NCI-H524 treated with DMSO at 0.1 percent for 48 hours (cell line): ENCODE measurements around the gene PIAS4.
A peak's percentile ranks its signal among the peaks of the same experiment; 100 is the strongest.
"Not testable (repeated sequence)": the region's sequence is repeated elsewhere in the genome, so short reads cannot be mapped to it uniquely, and the experiment has no call there.

Experiments used
- DNase-seq: peaks from one replicate; lab custom pipeline; 2025; lab: John Stamatoyannopoulos, UW

Gene PIAS4

DNA sequence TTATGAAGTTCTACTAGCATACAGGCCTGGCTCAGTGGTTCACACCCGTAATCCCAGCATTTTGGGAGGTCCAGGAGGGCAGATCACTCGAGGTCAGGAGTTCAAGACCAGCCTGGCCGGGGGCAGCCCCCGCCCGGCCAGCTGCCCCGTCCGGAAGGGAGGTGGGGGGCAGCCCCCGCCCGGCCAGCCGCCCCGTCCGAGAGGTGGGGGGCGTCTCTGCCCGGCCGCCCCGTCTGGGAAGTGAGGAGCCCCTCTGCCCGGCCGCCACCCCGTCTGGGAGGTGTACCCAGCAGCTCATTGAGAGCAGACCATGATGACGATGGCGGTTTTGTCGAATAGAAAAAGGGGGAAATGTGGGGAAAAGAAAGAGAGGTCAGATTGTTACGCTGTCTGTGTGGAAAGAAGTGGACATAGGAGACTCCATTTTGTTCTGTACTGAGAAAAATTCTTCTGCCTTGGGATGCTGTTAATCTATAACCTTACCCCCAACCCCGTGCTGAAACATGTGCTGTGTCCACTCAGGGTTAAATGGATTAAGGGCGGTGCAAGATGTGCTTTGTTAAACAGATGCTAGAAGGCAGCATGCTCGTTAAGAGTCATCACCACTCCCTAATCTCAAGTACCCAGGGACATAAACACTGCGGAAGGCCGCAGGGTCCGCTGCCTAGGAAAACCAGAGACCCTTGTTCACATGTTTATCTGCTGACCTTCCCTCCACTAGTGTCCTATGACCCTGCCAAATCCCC, 8.7 kb upstream of the PIAS4 start:
- DNase-seq: peak; percentile 12

- not testable (repeated sequence) for DNase-seq
Measured at GRCh38 chr19:4000798-4001197, 6.7 kb upstream of the PIAS4 start.

- not testable (repeated sequence) for DNase-seq
Measured at GRCh38 chr19:4005436-4005835, 2.1 kb upstream of the PIAS4 start.

DNA sequence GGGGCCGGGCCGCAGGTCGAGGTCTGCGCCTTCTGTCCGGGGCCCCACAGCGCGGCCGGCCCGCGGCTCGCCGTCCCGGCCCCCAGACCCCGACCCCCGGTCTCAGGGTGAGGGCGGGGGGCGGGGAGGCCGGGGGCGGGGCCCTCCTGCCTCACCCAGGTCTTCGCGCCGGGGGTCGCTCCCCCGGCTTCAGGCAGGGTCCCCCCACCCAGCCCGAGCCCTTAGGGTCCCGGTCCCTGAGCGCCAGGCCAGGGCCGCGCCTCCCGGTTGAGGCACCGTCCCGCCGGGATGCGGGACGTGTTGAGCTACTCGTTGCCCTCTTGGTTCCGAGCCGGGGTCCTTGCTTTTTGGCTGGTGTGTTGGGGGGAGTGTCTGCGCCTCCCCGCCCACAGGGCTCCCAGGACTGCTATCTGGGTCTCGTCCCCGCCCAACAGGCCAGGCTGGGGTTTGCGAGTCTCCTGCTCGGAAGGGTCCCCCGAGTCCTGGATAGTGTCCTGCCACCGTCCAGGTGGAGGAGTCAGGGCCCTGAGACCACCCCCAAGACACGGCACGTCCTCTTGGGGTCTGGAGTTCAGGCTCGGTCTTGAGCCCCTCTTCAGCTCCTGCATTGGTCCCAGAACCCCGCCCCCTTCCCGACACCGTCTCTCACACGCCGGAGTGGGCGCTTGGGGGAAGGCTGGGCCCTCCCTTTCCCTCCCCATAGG, 452 bp downstream of the PIAS4 start:
- no peak for DNase-seq

GRCh38 chr19:4009990-4010807, 2.7 kb downstream of the PIAS4 start:
- peak; percentile 74 for DNase-seq

- no peak for DNase-seq
Measured at GRCh38 chr19:4010808-4011110, 3.2 kb downstream of the PIAS4 start.

DNA sequence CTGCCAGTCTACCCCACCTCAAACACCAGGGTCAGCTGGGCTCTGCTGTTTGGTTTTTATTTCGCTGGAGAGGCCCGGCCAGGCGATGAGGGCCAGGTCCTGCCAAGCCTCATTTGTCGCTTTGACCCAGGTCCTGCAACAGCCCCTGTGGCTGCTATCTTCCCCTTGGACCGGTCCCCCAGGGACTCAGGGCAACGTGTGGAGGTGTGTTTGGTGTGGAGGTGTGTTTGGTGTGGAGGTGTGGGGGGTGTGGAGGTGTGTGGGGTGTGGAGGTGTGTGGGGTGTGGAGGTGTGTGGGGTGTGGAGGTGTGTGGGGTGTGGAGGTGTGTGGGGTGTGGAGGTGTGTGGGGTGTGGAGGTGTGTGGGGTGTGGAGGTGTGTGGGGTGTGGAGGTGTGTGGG, 3.9 kb downstream of the PIAS4 start:
- not testable (repeated sequence) for DNase-seq

GRCh38 chr19:4012092-4012974, 4.8 kb downstream of the PIAS4 start:
- no peak for DNase-seq

- no peak for DNase-seq
Measured at GRCh38 chr19:4012975-4013634, 5.6 kb downstream of the PIAS4 start.

DNA sequence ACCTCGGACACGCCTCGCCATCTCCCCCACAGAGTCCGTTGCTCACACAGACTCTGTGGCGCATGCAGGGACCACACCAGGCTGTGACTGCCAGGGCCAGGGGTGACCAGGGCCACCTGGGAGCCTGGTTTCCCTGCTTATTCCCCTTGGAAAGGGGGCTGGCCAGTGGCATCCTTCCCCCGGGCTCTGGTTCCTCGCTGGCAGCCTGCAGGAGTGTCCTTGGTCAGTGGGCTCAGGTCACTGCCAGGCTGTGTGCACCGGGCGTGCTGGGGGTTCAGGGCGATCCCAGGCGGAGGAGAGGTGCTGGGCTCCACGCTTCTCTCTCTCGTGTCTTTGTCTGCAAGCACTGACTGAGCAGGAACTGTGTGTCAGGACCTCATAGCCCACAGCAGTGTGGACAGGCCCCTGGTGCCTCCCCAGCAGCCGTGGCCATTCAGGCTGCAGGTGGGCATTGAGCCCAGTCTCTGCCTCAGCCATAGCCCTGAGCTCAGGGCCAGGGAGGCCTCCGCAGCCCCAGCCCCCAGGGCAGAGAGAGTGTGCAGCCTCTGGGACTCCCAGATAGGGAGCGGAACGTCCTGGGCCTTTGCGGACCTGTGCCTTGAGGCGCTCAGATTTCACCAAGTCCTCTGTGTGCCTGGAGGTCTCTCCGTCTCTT, 6.5 kb downstream of the PIAS4 start:
- no peak for DNase-seq

DNA sequence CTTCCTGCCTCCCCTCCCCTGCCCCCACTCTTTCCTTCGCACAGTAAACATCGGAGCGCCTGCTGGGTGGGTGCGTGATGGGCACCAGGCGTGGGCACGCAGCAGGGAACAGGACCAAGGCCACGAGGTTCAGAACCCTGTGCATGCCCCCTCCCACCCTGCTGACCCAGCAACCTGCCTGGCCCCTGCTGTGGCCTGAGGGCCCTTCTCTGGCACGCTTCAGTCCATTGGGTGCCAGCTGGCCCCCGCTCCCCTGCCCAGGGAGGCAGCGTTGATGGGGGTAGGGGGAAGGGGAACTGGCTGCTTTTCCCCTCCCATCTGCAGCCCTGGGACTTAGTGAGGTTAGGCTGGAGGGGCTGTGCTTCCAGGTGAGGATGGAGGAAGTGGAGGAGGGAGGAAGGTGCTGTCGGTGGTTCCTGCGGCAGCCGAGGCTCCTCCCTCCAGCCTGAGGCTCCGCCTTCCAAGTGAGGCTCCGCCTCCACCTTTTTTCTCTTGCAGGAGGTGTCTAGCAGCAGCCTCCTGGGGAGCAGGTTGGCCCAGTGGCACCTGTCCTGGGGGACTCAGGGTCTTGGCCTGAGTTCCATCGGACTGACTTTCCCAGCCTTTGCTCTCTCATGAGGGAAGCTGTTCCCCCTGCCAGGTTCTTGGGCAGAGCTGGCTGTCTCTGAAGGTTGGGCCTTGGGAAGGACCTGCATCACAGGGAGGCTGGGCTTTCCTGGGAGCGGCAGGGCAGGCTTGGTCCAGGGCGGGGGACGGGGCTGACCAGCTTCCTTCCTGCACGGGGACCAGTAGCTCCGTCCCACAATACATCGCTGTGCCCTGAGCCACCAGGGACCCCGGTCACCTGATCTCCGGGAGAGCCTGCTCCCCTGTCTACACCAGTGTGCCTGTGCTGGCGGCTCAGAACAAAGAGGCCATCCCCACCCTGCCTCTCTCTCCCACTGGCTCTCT, 7.3 kb downstream of the PIAS4 start:
- no peak for DNase-seq

GRCh38 chr19:4015705-4016402, 8.3 kb downstream of the PIAS4 start:
- no peak for DNase-seq

DNA sequence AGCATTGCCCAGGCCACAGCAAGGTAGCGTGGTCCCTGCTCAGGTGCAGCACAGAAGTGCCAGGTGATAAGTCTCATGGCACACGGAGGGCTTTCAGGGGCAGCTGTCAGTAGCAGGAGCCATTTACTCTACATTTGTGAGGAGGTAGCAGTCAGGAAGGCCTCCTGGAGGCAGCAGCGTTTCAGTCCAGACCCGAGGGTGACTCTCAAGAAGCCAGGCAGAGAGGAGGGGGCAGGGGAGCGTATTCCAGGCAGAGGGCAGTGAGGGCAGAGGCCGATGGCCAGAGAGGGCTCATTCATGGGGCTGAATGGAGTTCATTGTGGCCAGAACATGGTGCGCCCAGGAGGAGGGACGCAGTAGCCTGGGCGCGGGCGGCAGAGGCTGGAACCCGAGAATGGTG, 8.9 kb downstream of the PIAS4 start:
- no peak for DNase-seq

DNA sequence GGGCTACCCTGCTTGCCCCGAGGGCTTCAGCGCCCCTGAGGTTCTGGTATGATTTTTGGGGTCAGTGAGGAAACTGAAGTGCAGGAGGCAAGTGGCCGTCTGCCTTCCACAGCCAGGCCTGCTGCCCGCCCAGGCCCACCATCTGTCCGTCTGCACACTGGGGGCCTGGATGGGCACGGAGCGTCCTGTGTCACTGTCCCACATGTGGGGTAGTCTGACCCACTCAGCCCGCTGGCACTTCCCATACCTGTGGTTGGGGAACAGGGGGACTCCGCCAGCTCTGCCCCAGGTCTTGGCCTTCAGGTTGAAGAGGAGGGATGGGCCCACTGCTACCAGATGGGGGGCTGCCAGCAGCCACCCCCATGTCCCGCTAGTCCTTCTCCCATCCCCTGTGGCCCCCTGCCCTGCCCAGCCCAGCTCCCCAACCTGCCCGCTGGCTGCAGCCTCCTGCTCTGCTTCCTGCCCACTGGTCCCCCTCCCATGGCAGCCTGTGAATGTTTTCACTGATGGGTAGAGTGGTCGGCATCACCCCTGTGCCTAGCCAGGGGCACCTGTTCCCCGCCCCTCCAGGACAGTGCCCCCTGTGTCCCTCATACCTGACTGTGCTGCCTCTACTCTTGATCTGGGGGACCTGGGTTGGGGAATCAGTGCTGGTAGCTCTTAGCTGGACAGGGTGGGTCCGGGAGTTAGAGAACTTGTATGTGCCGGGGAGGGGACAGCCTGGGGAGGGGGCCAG, 9.5 kb downstream of the PIAS4 start:
- DNase-seq: no peak

DNA sequence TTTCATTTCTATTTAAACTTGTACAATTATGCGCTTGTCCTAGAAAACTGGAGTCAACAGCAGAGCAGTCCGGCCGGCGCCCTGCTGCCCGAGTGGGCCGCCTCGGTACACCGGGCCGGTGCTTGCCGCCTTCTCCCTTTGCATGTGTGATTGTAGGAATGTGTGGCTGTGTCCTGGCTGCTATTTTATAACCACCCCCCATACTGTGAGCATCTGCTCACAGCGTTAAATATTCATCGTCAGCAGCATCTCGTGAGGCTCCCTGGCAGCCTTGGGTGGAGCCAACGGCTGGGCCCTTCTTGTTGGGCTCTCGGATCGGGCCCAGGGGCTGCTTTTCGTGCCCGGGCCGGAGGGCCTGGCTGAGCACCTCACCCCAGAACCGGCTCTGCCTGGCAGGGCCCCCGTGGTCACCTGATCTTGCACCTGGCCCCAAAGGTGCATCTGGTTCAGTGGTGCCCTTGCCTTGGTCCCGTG, 10.6 kb downstream of the PIAS4 start:
- DNase-seq: no peak

GRCh38 chr19:4018775-4019504, 11.4 kb downstream of the PIAS4 start:
- no peak for DNase-seq

DNA sequence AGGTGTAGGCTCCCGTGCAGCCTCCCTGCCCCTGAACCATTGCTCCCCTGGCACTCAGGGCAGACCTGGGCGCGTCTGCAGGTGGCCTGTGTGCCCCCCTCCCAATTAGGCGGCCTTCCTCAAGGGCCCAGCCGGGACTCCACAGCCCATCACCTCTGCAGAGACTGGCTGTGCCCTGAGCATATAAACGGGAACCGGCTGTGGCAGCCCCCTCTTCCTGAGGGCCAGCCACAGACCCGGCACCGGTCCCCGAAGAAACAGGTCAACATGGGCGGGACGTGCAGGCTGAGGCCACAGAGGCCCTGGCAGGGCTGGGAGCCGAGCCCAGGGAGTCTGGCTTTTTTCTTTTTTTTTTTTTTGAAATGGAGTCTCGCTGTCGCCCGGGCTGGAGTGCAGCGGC, 12.0 kb downstream of the PIAS4 start:
- DNase-seq: no peak
